GM19397 (cell line): ENCODE measurements around the gene BACH2.
"Not testable (repeated sequence)": the region's sequence is repeated elsewhere in the genome, so short reads cannot be mapped to it uniquely, and the experiment has no call there.

ENCODE experiments used
- ATAC-seq: cut with Tn5 transposase; IDR thresholded peaks from one replicate; pipeline ENCODE4 v1.9.1; 2021; ENCODE audit warnings: mild to moderate bottlenecking, moderate library complexity; ENCODE audit not compliant: unreplicated experiment

BACH2 gene

DNA sequence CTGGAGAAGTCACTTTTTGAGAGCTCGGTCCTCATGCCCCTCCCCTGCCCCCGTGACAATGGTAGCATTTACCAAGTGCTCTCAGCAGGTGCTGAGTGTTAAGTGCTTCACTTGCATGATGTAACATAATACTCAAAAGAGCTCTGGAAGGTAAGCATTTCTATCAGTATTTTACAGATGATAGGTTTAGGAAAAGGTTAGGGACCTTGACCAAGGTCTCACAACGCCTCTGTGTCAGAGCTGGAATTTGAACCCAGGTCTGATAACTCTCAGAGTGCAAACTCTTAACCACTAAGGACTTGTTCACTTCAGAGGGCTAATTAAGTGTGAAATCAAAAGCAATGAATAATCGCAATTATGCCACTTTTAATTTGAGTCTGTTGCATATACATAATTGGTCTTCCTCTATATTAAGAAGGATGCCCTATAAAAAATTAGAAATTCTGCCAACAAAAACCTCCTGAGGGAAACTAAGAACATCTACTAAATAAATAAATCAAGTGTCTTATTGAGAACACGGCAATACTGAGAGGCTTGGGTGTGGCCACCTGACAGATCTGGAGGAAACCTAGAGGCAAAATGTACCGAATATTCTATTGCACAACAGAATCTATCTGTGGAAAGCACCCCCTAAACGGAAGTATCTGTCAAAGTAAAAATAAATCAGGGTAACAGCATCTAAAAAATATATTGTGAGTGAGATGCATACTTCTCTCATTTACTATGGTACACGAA, 109.8 kb downstream of the BACH2 start:
- no peak for ATAC-seq

DNA sequence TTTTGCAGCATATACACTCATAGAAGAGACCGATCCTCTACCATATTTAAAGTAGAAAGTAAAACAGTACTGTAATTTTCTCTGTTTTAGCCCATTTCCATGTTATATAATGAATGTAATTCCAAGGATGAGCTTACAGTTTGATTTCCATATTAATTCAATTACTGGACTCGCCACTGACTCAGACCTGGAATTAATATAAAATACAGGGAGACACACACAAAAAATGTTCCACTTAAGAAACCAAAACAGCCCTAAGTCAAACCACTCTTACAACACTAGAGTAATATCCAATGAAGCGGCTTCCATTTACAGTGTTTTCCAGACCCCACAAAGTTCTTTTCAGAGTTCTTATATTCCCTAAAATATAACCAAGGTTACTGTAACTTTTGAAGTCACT, 110.6 kb downstream of the BACH2 start:
- no peak for ATAC-seq

DNA sequence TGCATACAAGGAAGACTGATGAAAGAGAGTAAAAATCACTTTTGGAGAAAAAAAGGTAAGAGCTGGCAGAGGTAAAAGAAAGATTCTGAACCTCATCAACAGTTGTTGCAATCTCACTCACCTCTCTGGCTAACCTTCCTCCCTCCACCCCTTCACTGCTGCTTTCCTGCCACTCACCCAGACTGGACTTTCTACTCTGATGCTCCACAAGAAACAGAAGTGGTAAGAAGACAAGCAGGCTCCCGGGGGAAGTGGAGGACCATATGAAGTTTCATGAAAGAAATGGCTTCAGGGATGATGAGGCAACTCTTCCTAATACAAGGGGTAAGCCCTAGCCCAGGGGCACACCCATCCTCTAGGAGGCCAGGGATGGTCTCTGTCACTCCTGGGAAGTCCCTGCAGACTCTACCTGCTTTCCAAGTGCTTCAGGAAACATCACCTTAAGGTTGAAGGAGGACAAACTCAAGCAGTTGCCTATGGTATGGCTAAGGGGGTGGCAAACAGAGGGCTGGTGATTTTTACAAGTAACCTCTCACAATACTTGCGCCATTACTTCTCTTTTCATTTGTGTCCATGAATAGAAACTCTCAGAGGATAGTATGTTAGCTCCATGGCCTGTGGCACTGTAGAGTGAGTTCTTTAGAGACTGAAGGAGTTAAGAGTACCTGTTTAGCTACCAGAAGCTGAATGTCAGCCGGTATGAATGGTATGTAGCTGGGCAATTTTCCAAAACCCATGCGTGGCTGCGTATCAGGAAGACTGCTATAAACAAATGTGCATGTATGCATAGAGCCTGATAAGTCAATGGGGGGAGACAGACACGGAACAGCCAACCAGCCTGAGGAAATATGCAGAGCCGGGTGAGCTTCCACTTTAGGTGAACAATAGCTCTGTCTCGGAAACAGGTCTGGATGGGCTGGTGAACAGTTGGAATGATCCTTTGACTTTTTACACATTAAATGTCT, 112.0 kb downstream of the BACH2 start:
- ATAC-seq: no peak

GRCh38 chr6:90183587-90184333, 112.9 kb downstream of the BACH2 start:
- no peak for ATAC-seq

- ATAC-seq: no peak
Observed at GRCh38 chr6:90180526-90180925, 116.1 kb downstream of the BACH2 start.

- ATAC-seq: no peak
Observed at GRCh38 chr6:90179190-90180169, 117.2 kb downstream of the BACH2 start.

- ATAC-seq: no peak
Observed at GRCh38 chr6:90178384-90178855, 118.2 kb downstream of the BACH2 start.

DNA sequence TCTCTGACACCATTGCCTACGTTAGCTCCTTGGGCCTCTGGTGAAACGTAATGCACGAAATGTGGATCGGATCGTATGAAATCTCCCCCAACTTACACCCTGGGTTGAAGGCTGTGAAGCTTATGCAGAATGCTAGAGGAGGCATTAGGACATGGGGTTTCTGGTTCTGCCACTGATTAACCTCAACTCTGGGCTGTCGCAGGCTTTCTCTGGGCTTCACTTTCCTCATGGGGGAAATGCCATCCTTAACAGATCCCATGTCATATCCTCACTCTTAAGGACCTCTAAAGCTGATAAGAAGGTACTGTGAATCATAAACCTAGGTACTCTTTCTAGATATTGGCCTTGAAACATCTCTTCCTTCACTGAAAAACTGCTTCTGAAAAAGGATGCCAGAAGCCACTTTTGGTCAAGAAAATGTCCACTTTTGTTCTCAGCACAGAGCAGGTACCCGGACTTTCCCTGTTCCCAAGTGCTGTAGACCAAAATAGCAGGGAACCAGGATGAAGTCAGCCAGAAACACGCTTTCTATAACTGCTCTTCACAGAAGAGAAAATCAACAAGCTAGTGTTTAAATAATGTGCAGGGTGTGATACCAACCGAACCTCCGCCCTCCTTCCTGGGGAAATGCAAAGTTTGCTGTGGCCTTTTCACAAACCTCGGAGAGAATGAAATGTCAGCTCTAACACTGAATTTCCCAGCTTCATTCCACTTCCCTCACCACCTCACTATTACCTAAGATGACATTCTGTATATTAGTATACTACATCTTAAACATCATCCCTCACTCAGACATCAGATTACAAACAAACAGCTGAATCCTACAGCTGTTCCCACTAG, 118.9 kb downstream of the BACH2 start:
- no peak for ATAC-seq

DNA sequence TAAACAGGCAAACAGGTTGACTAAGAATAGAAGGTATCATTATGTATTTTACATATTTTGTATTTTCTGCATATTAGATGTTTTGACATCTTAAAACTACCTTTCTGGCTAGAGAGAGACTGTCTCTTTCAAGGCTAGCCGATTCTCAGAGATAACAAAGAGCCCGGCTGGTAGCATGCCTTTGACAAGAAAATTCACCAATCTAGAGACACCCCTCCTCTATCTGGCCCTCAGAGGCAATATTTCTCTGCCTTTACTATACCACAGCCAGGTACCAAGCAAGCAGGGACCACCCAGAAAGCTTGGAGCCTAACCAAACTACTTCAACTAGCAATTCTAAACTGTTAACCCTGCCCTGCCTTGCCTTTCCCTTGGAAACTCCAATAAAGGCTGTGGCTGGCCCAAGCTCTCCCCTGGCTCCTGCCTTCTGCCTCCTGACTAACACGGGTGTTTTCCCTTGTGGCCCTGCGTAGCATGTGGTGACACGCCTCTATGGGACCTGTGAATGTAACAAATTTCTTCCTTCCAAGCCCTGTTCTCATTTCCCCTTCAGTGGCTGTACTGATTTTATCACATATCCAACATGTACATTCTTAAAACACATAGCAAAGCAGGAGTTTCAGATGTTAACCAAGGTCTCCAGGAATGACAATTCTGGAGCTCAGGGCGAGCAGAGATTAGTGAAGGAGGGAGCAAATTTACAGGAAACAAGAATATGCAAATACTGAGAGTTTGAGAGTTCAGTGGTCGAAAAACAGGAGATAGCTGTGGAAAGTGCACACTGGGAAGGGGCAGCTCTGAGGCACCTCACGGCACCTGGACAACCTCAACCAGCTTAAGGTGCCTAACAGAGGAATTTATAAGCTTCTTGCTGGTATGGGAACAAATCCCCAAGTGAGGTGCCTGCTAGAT, 120.8 kb downstream of the BACH2 start:
- no peak for ATAC-seq

- no peak for ATAC-seq
Observed at GRCh38 chr6:90173262-90173925, 123.2 kb downstream of the BACH2 start.

DNA sequence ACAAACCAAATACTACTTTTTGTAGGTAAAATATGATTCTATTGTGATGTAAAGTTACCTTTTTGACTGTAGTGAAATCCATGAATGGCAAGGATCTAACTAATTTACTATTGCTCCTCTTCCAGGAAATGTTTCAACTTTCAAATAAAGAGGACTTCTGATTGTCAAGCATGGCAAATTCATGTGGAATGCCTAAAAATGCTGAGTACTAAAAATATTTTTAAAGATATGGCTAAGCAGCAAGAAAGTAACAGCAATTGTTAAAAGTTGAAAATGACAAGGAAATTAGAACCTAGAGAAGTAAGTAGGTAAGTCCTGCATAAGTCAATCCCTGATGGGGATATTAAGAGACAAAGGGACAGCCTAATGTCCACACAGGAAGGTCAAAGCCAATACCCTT, 126.0 kb downstream of the BACH2 start:
- no peak for ATAC-seq

DNA sequence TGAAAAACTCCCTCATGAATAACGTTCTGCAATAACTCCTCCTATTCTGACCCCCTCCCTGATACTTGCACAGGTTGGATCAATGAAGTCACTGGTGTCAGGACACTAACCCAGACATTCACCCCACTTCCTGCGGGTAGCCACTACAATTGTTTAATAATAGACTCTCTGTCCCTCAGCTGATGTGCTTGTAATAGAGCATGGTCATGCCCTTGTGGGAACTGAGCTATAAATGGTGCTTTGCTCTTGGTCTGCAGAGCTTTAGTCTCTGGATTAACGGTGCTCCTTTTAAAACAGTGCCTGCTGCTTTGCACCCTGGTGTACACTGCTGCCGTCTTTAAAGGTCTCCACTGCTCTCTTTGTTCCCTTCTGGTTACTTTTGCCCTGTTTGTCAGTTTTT, 127.3 kb downstream of the BACH2 start:
- ATAC-seq: no peak

DNA sequence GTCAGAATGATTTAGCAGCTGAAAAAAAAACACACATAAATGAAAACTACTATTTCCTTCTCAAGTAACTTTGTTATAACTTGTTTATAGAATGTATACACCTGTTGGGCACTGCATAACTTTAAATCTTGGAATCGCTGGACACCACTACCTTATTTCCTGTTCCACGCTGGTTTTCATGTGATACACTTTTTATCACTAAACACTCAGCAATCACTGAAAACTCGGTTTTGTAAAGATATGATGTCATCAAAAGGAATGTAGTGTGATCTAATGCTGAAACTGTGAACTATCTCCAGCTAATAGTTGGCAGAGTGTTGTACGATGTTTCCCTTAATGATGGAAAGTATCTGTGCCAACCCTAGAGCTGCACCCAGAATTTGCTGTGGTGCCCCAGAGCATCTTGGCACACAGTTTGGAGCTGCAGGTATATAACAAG, 127.9 kb downstream of the BACH2 start:
- ATAC-seq: no peak

DNA sequence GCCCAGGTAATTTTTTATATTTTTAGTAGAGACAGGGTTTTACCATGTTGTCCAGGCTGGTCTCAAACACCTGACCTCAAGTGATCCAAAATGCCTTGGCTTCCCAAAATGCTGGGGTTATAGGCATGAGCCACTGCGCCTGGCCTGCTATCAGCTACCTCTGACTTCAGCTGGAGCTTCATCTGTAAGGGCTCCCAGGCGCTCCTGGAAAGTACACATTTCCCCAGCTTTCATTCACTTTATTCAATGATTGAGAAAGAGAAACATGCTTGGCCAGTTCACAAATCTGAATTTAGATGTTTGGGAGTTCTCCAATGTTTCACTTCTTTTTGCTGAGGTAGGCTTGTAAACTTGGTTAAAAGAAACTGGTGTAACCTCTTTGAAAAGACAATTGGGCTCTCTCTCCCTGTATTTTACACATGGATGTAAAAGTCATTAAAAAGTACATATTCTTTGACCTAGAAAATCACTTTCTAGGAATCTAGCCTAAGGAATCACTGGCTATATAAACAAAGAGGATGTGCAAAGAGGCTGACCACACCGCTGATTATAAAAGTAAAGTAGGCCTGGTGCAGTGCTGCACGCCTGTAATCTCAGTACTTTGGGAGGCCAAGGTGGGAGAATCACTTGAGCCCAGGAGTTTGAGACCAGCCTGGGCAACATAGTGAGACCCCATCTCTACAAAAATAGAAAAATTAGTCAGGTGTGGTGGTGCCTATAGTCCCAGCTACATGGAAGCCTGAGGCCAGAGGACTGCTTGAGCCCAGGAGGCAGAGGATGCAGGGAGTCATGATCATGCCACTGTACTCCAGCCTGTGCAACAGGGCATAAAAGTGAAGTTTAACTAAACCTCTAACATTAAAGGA, 128.9 kb downstream of the BACH2 start:
- no peak for ATAC-seq

GRCh38 chr6:90166155-90166924, 130.3 kb downstream of the BACH2 start:
- ATAC-seq: not testable (repeated sequence)
